Stimulated activated effector memory CD8-positive, alpha-beta T cell treated with anti-CD3 and anti-CD28 coated beads, Interleukin-12 subunit alpha, Interleukin-12 subunit beta, amount 100 ng/mL, for 72 hours (primary cell): Measurements from ENCODE around the gene TFB1M.
"Not testable (repeated sequence)": the region's sequence is repeated elsewhere in the genome, so short reads cannot be mapped to it uniquely, and the experiment has no call there.

ENCODE experiments used
- ATAC-seq: fragments of 150-1000 bp; cut with Tn5 transposase; 2 replicates; pipeline ENCODE4 v1.10.0; 2021
- DNase-seq, 2 donors: peaks; one replicate each; pipeline ENCODE4 v3.0.0; 2021 to 2022; ENCODE audit warnings: low spot score in 2 of 2
- H3K27ac Mint-ChIP-seq: one replicate; pipeline ENCODE4 v1.8.0; 2022; ENCODE audit warnings: mild to moderate bottlenecking, mixed read lengths
- H3K36me3 Mint-ChIP-seq: one replicate; pipeline ENCODE4 v1.8.0; 2022; ENCODE audit warnings: mild to moderate bottlenecking, mixed read lengths
- H3K4me1 Mint-ChIP-seq: one replicate; pipeline ENCODE4 v1.8.0; 2022; ENCODE audit warnings: mixed read lengths
- H3K4me3 Mint-ChIP-seq: one replicate; pipeline ENCODE4 v1.8.0; 2022; ENCODE audit warnings: mild to moderate bottlenecking, mixed read lengths
- H3K9me3 Mint-ChIP-seq: one replicate; pipeline ENCODE4 v1.8.0; 2022; ENCODE audit warnings: mixed read lengths

The TFB1M gene

DNA sequence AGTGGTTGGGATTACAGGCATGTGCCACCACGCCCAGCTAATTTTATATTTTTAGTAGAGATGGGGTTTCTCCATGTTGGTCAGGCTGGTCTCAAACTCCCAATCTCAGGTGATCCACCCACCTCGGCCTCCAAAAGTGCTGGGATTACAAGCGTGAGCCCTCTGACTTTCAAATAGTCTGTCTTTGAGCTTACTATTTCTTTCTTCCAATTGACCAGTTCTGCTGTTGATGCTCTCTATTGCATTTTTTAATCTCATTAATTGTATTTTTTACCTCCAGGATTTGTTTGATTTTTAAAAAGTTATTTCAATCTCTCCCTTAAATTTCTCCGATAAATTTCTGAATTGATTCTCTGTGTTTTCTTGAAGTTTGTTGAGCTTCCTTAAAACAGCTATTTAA lies 25.6 kb upstream of the TFB1M start:
- H3K4me1 Mint-ChIP-seq, H3K36me3 Mint-ChIP-seq, H3K27ac Mint-ChIP-seq, DNase-seq, ATAC-seq, H3K4me3 Mint-ChIP-seq, H3K9me3 Mint-ChIP-seq: not testable (repeated sequence)

GRCh38 chr6:155338237-155338636 lies 24.0 kb upstream of the TFB1M start:
- not testable (repeated sequence) for H3K4me3 Mint-ChIP-seq, H3K36me3 Mint-ChIP-seq, H3K27ac Mint-ChIP-seq, H3K9me3 Mint-ChIP-seq, ATAC-seq, DNase-seq
- peaks cover 13% of the 10 kb centered on the region for H3K4me1 Mint-ChIP-seq

GRCh38 chr6:155335265-155335664 lies 21.0 kb upstream of the TFB1M start:
- H3K36me3 Mint-ChIP-seq = no peaks in the 10 kb centered on the region
- ATAC-seq (no peak), DNase-seq (no peak)
- peaks cover 14% of the 10 kb centered on the region for H3K4me1 Mint-ChIP-seq
- no peak overlapping the region for H3K4me3 Mint-ChIP-seq
- H3K27ac Mint-ChIP-seq = no peak overlapping the region
- peaks cover 6% of the 10 kb centered on the region for H3K9me3 Mint-ChIP-seq

GRCh38 chr6:155334073-155334472 lies 19.8 kb upstream of the TFB1M start:
- H3K27ac Mint-ChIP-seq = not testable (repeated sequence)

DNA sequence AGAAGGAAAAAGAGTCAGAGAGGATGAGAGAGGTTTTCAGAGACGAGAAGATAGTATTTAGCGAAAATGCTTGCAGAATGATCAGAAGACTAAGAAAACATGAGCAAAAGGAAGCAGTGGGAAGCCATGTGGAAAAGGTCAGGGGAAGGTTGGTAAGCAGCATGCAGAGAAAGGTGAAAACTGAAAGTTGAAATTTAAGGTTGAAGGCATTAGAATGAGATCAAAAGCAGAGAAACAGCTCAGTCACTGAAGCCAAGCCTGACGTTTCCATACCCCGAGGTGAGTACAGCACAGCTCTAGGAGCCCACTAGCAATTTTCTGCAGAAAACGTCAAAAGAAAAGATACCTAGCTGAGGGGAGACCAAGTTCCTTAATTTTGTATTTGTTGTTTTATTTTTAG lies 19.1 kb upstream of the TFB1M start:
- Mint-ChIP-seq H3K9me3 (peaks cover 3% of the 10 kb centered on the region), H3K4me1 (peaks cover 20% of the 10 kb centered on the region), H3K36me3 (no peaks in the 10 kb centered on the region), H3K4me3 (peak overlapping the region; percentile 4), H3K27ac (peak overlapping the region; percentile 6)
- DNase-seq = no peak
- ATAC-seq = peak; percentile 48

More at GRCh38 chr6:155334073-155334472, 19.8 kb upstream of the TFB1M start:
- H3K4me1 Mint-ChIP-seq = peaks cover 20% of the 10 kb centered on the region
- ATAC-seq, DNase-seq, H3K4me3 Mint-ChIP-seq, H3K9me3 Mint-ChIP-seq, H3K36me3 Mint-ChIP-seq: not testable (repeated sequence)

- Mint-ChIP-seq H3K4me1 (peaks cover 26% of the 10 kb centered on the region), H3K9me3 (peaks cover 3% of the 10 kb centered on the region), H3K4me3 (no peak overlapping the region), H3K27ac (no peak overlapping the region), H3K36me3 (no peaks in the 10 kb centered on the region)
- ATAC-seq (no peak), DNase-seq (no peak)
These were observed 16.6 kb upstream of the TFB1M start for GRCh38 chr6:155330922-155331321.

DNA sequence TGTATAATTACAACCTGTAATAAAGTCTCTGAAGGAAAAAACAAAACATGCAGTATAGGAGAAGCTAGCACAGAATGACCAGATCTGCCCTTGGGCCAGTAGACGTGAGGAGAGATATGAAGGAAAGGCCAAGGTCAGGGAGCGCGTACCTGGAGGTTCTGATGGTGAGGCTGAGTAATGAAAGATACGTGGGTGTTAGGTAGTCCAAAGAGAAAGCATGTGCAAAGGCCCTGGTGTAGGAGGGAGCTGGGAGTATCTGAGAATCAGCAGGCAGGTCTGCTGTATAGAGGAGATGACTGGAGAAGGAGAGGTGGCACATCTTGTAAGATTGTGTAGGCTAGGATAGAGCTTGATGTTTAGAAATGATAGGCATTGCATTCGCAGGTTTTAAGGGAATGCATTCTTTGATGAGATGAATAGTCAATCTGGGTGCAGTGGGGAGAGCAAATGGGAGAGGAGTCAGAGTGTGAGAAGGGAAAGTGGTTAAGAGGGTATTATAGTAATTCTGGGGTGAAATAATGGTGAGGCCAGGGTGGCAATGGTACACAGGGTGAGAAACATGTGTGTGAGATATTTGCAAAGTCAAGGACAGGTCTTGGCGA lies 15.9 kb upstream of the TFB1M start:
- Mint-ChIP-seq H3K4me3 (no peak overlapping the region), H3K27ac (no peak overlapping the region), H3K36me3 (no peaks in the 10 kb centered on the region), H3K4me1 (peaks cover 26% of the 10 kb centered on the region), H3K9me3 (peaks cover 2% of the 10 kb centered on the region)
- DNase-seq (no peak), ATAC-seq (no peak)

DNA sequence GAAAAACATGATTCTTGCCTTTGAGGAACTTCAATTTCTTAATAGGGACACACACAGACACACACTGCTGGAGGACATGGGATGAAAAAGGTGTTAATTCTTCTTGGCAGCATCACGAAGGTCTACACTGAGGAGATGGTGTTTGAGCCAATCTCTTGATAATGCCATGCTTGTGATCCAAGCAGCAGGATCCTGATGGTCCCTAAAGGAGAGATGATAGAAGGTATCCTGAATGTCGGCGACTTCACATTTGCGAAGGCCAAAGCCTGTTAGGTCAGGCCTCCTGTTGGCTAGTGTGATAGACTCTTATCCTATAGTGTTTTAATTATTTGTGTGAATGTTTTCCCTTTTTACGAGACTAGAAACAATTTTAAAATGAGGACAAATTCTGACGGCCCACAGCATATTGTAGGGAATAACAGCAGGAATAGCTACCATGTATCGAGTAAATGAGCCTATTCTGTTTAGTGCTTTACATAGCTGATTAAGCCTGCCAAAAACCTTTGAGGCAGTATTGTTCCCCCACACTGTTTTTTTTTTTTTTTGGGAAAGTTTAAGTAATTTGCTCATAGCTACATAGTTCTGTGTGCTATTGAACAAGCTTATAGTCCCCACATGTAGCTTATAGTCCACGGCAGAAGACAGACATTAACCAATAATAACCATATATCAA lies 15.3 kb upstream of the TFB1M start:
- no peaks in the 10 kb centered on the region for H3K36me3 Mint-ChIP-seq
- peaks cover 26% of the 10 kb centered on the region for H3K4me1 Mint-ChIP-seq
- H3K9me3 Mint-ChIP-seq = no peaks in the 10 kb centered on the region
- DNase-seq (no peak), ATAC-seq (no peak)
- no peak overlapping the region for H3K27ac Mint-ChIP-seq
- no peak overlapping the region for H3K4me3 Mint-ChIP-seq

DNA sequence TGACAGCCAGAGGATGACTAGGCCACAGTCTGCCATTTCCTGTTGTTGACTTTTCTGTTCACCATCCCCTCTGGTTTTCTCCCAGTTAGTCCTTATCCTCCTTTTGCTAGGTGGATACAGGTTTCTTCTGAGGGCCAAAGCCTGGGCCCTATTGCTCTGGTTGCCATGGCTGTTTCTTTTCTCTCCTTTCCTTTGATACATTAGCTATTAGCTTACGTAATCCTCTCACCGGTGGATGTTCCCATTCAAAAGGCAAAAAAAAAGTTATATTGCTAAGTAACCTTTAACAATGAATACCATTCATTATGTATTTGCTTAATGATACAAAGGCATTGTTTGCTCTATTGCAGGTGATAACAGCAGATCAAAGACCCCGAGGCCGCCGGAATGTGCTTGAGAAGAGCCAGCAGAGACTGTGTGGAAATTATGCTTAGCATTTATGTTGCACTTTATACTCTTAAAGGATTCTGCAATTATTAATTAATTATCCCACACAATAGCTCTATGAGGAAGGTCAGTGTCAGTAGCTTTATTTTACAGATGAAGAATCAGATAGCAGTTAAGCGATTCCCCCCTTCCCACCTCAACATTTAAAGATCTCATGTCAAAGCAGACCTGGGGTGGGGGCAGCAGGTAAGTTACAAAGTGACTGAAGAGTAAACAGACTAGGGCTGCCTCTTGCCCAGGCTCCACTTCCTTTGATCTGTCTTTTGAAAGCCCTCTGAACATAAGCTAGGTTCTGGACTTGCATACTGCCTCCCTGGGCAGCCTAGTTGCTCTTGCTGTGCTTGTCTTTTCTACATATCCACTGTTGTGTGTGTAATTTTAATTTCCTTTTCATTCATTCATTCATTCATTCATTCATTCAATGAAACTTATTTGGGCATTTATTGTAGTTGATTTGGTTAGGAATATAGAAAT lies 14.5 kb upstream of the TFB1M start:
- H3K4me1 Mint-ChIP-seq = peaks cover 24% of the 10 kb centered on the region
- H3K27ac Mint-ChIP-seq = no peak overlapping the region
- no peak overlapping the region for H3K4me3 Mint-ChIP-seq
- H3K9me3 Mint-ChIP-seq = no peaks in the 10 kb centered on the region
- DNase-seq = no peak
- ATAC-seq = no peak
- H3K36me3 Mint-ChIP-seq = no peaks in the 10 kb centered on the region

DNA sequence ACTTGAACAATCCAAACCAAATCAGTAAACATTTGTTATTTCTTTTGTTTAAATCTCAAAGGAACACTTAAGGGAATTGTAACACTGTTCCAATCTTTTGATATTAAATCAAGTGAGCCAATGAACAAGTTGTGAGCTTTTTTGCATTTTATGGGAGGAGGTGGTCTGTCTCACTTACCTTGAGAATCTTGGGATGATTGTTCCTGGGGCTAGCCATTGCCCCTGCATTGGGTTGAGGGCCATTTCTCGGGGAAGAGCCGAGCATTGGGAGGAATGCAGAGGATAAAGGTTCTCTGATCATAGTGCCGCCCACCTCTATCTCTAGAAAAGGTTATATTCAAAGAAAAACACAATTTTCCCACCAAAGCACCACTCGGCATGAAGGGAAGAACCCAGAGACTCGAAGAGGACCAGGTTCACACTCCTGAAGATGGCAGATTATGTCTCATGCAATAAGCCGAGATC lies 13.8 kb upstream of the TFB1M start:
- no peak overlapping the region for H3K4me3 Mint-ChIP-seq
- H3K9me3 Mint-ChIP-seq = no peaks in the 10 kb centered on the region
- peaks cover 17% of the 10 kb centered on the region for H3K4me1 Mint-ChIP-seq
- no peak overlapping the region for H3K27ac Mint-ChIP-seq
- no peak for DNase-seq
- H3K36me3 Mint-ChIP-seq = no peaks in the 10 kb centered on the region
- ATAC-seq = no peak

GRCh38 chr6:155327326-155328073 lies 13.2 kb upstream of the TFB1M start:
- H3K27ac Mint-ChIP-seq = no peak overlapping the region
- no peaks in the 10 kb centered on the region for H3K9me3 Mint-ChIP-seq
- H3K4me1 Mint-ChIP-seq = peaks cover 15% of the 10 kb centered on the region
- H3K4me3 Mint-ChIP-seq = no peak overlapping the region
- no peaks in the 10 kb centered on the region for H3K36me3 Mint-ChIP-seq
- DNase-seq (peak; percentile 50 to 70), ATAC-seq (peak; percentile 54)

- ATAC-seq (no peak), DNase-seq (no peak)
- Mint-ChIP-seq H3K4me1 (peaks cover 15% of the 10 kb centered on the region), H3K27ac (no peak overlapping the region), H3K36me3 (no peaks in the 10 kb centered on the region), H3K9me3 (no peaks in the 10 kb centered on the region), H3K4me3 (no peak overlapping the region)
These were observed 11.6 kb upstream of the TFB1M start for GRCh38 chr6:155325700-155326516.

GRCh38 chr6:155324993-155325392 lies 10.7 kb upstream of the TFB1M start:
- DNase-seq (no peak), ATAC-seq (no peak)
- Mint-ChIP-seq H3K4me1 (peaks cover 9% of the 10 kb centered on the region), H3K36me3 (no peaks in the 10 kb centered on the region), H3K4me3 (no peak overlapping the region), H3K27ac (no peak overlapping the region), H3K9me3 (no peaks in the 10 kb centered on the region)

DNA sequence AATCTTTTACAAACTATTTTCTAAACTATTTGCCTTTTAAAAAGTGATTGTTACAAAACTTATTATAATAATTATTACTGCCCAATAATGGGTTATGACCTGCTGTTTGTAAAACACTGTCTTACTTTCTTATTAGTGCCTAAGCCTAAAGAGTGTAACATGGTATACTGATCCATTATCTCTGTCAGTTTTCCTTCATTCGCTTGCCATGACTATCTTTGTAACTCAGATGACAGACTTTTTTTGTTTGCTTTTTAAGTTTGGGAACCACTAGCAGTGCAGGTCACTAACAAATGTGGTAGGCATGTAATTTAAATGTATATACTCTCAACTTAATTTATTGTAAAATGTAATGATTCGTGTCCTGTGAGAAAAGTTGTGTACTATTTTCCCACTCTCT lies 9.9 kb upstream of the TFB1M start:
- Mint-ChIP-seq H3K27ac (no peak overlapping the region), H3K9me3 (no peaks in the 10 kb centered on the region), H3K4me1 (peaks cover 11% of the 10 kb centered on the region), H3K4me3 (no peak overlapping the region), H3K36me3 (no peaks in the 10 kb centered on the region)
- ATAC-seq = no peak
- DNase-seq = no peak
